H1 (cell line): ENCODE data around the gene CD7. TPM values are rescaled to one million over a fixed set of nuclear protein-coding genes. Genes with fewer than 3 reads are reported as not detected.
A peak's percentile ranks its signal among the peaks of the same experiment; 100 is the strongest.

ENCODE experiments used
- ASH2L ChIP-seq: fragments of 200-600, 300-600 bp; sonication (generic); IDR thresholded peaks from one replicate; pipeline ENCODE4 v1.7.1; 2017; ENCODE audit warnings: low read length
- ATF3 ChIP-seq: IDR thresholded peaks from 2 replicates; pipeline ENCODE4 v1.6.1; 2011; ENCODE audit warnings: low read depth, mild to moderate bottlenecking, low read length; ENCODE audit not compliant: insufficient read depth
- BACH1 ChIP-seq: IDR thresholded peaks from 2 replicates; pipeline ENCODE4 v1.6.1; 2012; ENCODE audit warnings: low read length, improper control_type of control experiment
- BRCA1 ChIP-seq: IDR thresholded peaks from 2 replicates; pipeline ENCODE4 v1.6.1; 2012; ENCODE audit warnings: low read depth, low read length, improper control_type of control experiment
- CTBP2 ChIP-seq: IDR thresholded peaks from 2 replicates; pipeline ENCODE4 v1.7.0; 2011; ENCODE audit warnings: borderline replicate concordance, mild to moderate bottlenecking, moderate library complexity, mixed read lengths, low read length; ENCODE audit not compliant: insufficient read depth, insufficient read length
- E2F6 ChIP-seq: IDR thresholded peaks from 2 replicates; pipeline ENCODE4 v1.6.1; 2012; ENCODE audit warnings: inconsistent platforms
- EGR1 ChIP-seq: IDR thresholded peaks from 2 replicates; pipeline ENCODE4 v1.6.1; 2011; ENCODE audit warnings: low read depth, low read length, borderline replicate concordance
- EP300 ChIP-seq, 2 experiments: IDR thresholded peaks; 1 replicate in 1 of 2; 2 replicates in 1 of 2; pipeline ENCODE4 v1.6.1; 2011 to 2012; ENCODE audit warnings: low read depth in 2 of 2, low read length in 2 of 2, mild to moderate bottlenecking in 2 of 2, borderline replicate concordance in 1 of 2, inconsistent platforms in 1 of 2, moderate library complexity in 1 of 2
- JUND ChIP-seq: IDR thresholded peaks from 2 replicates; pipeline ENCODE4 v1.6.1; 2011; ENCODE audit warnings: mild to moderate bottlenecking, improper control_type of control experiment, low read length
- KDM5A ChIP-seq: fragments of 200-600 bp; IDR thresholded peaks from 2 replicates; pipeline ENCODE4 v1.7.1; 2012; ENCODE audit warnings: mild to moderate bottlenecking, low read length, inconsistent platforms, mixed read lengths
- MAX ChIP-seq: IDR thresholded peaks from 2 replicates; pipeline ENCODE4 v1.6.1; 2012; ENCODE audit warnings: inconsistent platforms
- NANOG ChIP-seq: IDR thresholded peaks from 2 replicates; pipeline ENCODE4 v1.6.1; 2011; ENCODE audit warnings: low read length, low read depth, mild to moderate bottlenecking, inconsistent platforms; ENCODE audit not compliant: insufficient read depth, poor library complexity, severe bottlenecking
- RBBP5 ChIP-seq: IDR thresholded peaks from 2 replicates; pipeline ENCODE4 v1.7.1; 2012; ENCODE audit warnings: low read depth, mild to moderate bottlenecking, inconsistent platforms, low read length, moderate library complexity, borderline replicate concordance
- RFX5 ChIP-seq: IDR thresholded peaks from 2 replicates; pipeline ENCODE4 v1.6.1; 2011; ENCODE audit warnings: low read depth, low read length, improper control_type of control experiment, borderline replicate concordance
- SIX5 ChIP-seq: IDR thresholded peaks from 2 replicates; pipeline ENCODE4 v1.6.1; 2011; ENCODE audit warnings: mild to moderate bottlenecking, low read depth, low read length
- SP1 ChIP-seq: IDR thresholded peaks from 2 replicates; pipeline ENCODE4 v1.6.1; 2011; ENCODE audit warnings: low read depth, low read length
- SP2 ChIP-seq: IDR thresholded peaks from 2 replicates; pipeline ENCODE4 v1.6.1; 2012; ENCODE audit warnings: mild to moderate bottlenecking, low read length, inconsistent platforms
- TAF7 ChIP-seq: optimal IDR thresholded peaks from 2 replicates; pipeline ENCODE3; 2011; ENCODE audit warnings: low read depth, mild to moderate bottlenecking, inconsistent platforms, low read length, moderate library complexity, borderline replicate concordance
- TCF12 ChIP-seq: IDR thresholded peaks from 2 replicates; pipeline ENCODE4 v1.6.1; 2011; ENCODE audit warnings: low read depth, mild to moderate bottlenecking, low read length
- TEAD4 ChIP-seq: IDR thresholded peaks from 2 replicates; pipeline ENCODE4 v1.6.1; 2012; ENCODE audit warnings: low read depth, low read length, inconsistent platforms, mixed read lengths
- ZNF274 ChIP-seq: IDR thresholded peaks from 2 replicates; pipeline ENCODE4 v1.7.0; 2012; ENCODE audit warnings: low read length, borderline replicate concordance; ENCODE audit errors: extremely low read depth
- polyA plus RNA-seq, 7 experiments: library from polyadenylated mRNA; depleted of rRNA in 3 of 7; stranded (reverse) in 5 of 7; unstranded in 2 of 7; fragments of >200 nt in 5 of 7; fragments of 200-250 nt in 2 of 7; gene quantifications; 1 replicate in 5 of 7; 2 replicates in 1 of 7; 4 replicates in 1 of 7; pipeline versions ENCODE4 v1.2.1 to v1.2.3, GENCODE V29; 2011 to 2013; ENCODE audit warnings: missing spikeins in 2 of 7, mixed read lengths in 2 of 7
- total RNA-seq: library from RNA; stranded (reverse); fragmentation: NEBNext Ultra II Directional; extraction: Animal tissue kit (Norgen Biotek cat#: 25700); gene quantifications from 2 replicates; pipeline ENCODE4 v1.2.1, GENCODE V29; 2021
- TF ChIP-seq, protein P1 (sequence below): IDR thresholded peaks from 2 replicates; pipeline ENCODE4 v1.6.1; 2011; ENCODE audit warnings: low read length, improper control_type of control experiment

The CD7 gene
- total and polyA plus RNA-seq, 2 of the 8 experiments (the other 6 are each of a cell fraction or from before 2014, with no cell fraction given): 0.83 to 0.86 TPM

DNA sequence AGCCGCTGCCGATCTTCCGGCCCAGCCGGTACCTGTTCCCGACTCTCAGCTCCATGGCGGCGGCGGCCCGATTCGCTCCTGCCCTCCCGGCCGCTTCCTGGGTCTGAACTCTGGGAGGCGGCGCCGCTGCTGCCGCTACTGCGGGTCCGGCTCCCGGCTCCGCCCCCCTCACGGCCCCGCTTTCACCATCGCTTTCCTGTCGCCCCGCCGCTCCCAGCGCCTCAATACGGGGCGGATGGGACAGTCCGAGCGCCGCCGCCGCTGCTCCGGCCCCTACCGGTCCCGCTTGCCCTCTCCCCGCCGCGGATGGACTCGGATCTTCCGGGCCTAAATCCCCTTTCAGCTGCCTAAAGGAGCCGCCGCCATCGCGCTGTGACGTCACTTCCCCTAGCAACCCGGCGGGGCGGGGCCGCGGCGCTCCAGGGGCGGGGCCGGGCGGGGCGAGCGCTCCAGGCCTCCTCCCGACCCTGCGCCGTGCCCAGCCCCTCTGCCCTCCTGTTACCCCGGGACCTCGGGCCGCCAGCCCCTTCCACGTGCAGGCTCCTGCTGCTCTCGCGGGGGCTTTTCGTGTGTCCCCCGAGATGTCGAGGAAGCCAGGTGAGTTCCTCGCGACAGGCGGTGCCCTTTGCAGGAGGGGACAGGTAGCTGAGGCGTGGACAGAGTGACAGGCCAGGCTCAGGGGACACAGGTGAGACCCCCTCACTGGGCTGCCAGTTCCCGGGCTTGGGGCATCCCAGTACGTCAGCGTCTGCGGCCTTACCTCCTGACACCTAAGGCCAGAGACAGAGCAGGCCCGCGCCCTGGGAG is 43.9 kb downstream of the CD7 start, which contains the start of gene CSNK1D (continued):
- TF ChIP-seq EGR1 (no peak), SP1 (no peak; the same call in 1 of the 2 replicates), E2F6 (peak; percentile 41; the same call in 1 of the 2 replicates), RFX5 (no peak; the same call in 1 of the 2 replicates), TEAD4 (no peak), SIX5 (no peak), JUND (peak; percentile 41), BACH1 (no peak), BRCA1 (no peak), NANOG (no peak), EP300 (IDR thresholded peaks at IDR 0.05; ENCODE audit: borderline replicate concordance in 1 of 2, low read depth in 2 of 2, low read length in 2 of 2) (0 out of 3 replicates have a peak, but pooled peaks of 1 of the 2 experiments have one; percentile 30), KDM5A (no peak), MAX (peak; percentile 51; the same call in 1 of the 2 replicates), SP2 (no peak), RBBP5 (no peak), CTBP2 (no peak), ASH2L (no peak), TCF12 (no peak), ZNF274 (no peak), TAF7 (peak; percentile 80), ATF3 (no peak)
- TF ChIP-seq, protein P1, sequence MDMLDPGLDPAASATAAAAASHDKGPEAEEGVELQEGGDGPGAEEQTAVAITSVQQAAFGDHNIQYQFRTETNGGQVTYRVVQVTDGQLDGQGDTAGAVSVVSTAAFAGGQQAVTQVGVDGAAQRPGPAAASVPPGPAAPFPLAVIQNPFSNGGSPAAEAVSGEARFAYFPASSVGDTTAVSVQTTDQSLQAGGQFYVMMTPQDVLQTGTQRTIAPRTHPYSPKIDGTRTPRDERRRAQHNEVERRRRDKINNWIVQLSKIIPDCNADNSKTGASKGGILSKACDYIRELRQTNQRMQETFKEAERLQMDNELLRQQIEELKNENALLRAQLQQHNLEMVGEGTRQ: no peak
